Measurements from ENCODE around the gene ANKRD10. TPM values are rescaled to one million over a fixed set of nuclear protein-coding genes. Genes with fewer than 3 reads are reported as not detected.

Gene ANKRD10
- total RNA-seq, 2 experiments from 2014 or later, result 75.5 to 83.8 TPM

GRCh38 chr13:110950819-110951570 lies 36.1 kb upstream of the ANKRD10 start:
- Mint-ChIP-seq H3K27ac (no peak overlapping the region), H3K4me1 (ENCODE audit: low read depth) (no peaks in the 10 kb centered on the region)
- intact Hi-C loops (cut with DNase I, micrococcal nuclease), result no loop called here

GRCh38 chr13:110950356-110950755 lies 35.5 kb upstream of the ANKRD10 start:
- Mint-ChIP-seq H3K9me3 (no peaks in the 10 kb centered on the region), H3K4me3 (no peak overlapping the region), H3K27me3 (peaks cover 6% of the 10 kb centered on the region), H3K27ac (no peak overlapping the region), H3K36me3 (ENCODE audit: low read depth) (no peaks in the 10 kb centered on the region), H3K4me1 (ENCODE audit: low read depth) (no peaks in the 10 kb centered on the region)
- Histone ChIP-seq H3K9me3 (ENCODE audit: control insufficient read depth in 1 of 2, insufficient read depth in 1 of 2, low read length in 2 of 2) (no peaks in the 10 kb centered on the region), H3K27me3 (ENCODE audit: control insufficient read depth in 1 of 2, insufficient read depth in 2 of 2, low read length in 2 of 2) (peaks cover 0 to 5% of the 10 kb centered on the region in 2 experiments), H3K4me3 (ENCODE audit: low read length) (no peak overlapping the region), H3K36me3 (ENCODE audit: insufficient read depth, low read length) (no peaks in the 10 kb centered on the region), H3K27ac (ENCODE audit: low read depth in 1 of 2, low read length in 2 of 2) (no peak overlapping the region), H3K4me1 (ENCODE audit: insufficient read depth, low read length) (no peaks in the 10 kb centered on the region)
- no peak for TF ChIP-seq CTCF (IDR thresholded peaks at IDR 0.05)
- ChIA-PET POLR2A (no interaction called here), CTCF (no interaction called here)
- DNase-seq (no peak), ATAC-seq (ENCODE audit: poor library complexity) (no peak)
- intact Hi-C loops (cut with DNase I, micrococcal nuclease), result no loop called here

More at GRCh38 chr13:110950819-110951570, 36.1 kb upstream of the ANKRD10 start:
- no peak overlapping the region for H3K4me3 Mint-ChIP-seq
- DNase-seq (no peak), ATAC-seq (ENCODE audit: poor library complexity) (no peak)
- CTCF ChIA-PET, result no interaction called here
- no peaks in the 10 kb centered on the region for H3K36me3 ChIP-seq (ENCODE audit: insufficient read depth, low read length)
- peaks cover 0 to 5% of the 10 kb centered on the region in 2 experiments for H3K27me3 ChIP-seq (ENCODE audit: control insufficient read depth in 1 of 2, insufficient read depth in 2 of 2, low read length in 2 of 2)
- no peak for TF ChIP-seq CTCF (IDR thresholded peaks at IDR 0.05)
- H3K27ac ChIP-seq (ENCODE audit: low read depth in 1 of 2, low read length in 2 of 2), result no peak overlapping the region
- H3K36me3 Mint-ChIP-seq (ENCODE audit: low read depth), result no peaks in the 10 kb centered on the region
- no peaks in the 10 kb centered on the region for H3K9me3 ChIP-seq (ENCODE audit: control insufficient read depth in 1 of 2, insufficient read depth in 1 of 2, low read length in 2 of 2)
- peaks cover 6% of the 10 kb centered on the region for H3K27me3 Mint-ChIP-seq
- no peak overlapping the region for H3K4me3 ChIP-seq (ENCODE audit: low read length)
- H3K9me3 Mint-ChIP-seq, result no peaks in the 10 kb centered on the region
- POLR2A ChIA-PET, result no interaction called here
- no peaks in the 10 kb centered on the region for H3K4me1 ChIP-seq (ENCODE audit: insufficient read depth, low read length)

GRCh38 chr13:110949628-110950027 lies 34.8 kb upstream of the ANKRD10 start:
- no peak overlapping the region for H3K27ac Mint-ChIP-seq
- no peak overlapping the region for H3K4me3 Mint-ChIP-seq
- no peak for DNase-seq
- H3K9me3 ChIP-seq (ENCODE audit: control insufficient read depth in 1 of 2, insufficient read depth in 1 of 2, low read length in 2 of 2), result no peaks in the 10 kb centered on the region
- CTCF ChIA-PET, result no interaction called here
- TF ChIP-seq CTCF (IDR thresholded peaks at IDR 0.05), result no peak
- ATAC-seq (ENCODE audit: poor library complexity), result no peak
- H3K27me3 ChIP-seq (ENCODE audit: control insufficient read depth in 1 of 2, insufficient read depth in 2 of 2, low read length in 2 of 2), result peaks cover 0 to 5% of the 10 kb centered on the region in 2 experiments
- H3K4me3 ChIP-seq (ENCODE audit: low read length), result no peak overlapping the region
- H3K36me3 ChIP-seq (ENCODE audit: insufficient read depth, low read length), result no peaks in the 10 kb centered on the region
- POLR2A ChIA-PET, result no interaction called here
- no peak overlapping the region for H3K27ac ChIP-seq (ENCODE audit: low read depth in 1 of 2, low read length in 2 of 2)
- intact Hi-C loops (cut with DNase I, micrococcal nuclease), result loop anchor here in 1 of 2 experiments (1.0 kb wide), 1 partner anchor 12 kb away; no protein-coding TSS in a partner anchor
- no peaks in the 10 kb centered on the region for H3K9me3 Mint-ChIP-seq
- H3K36me3 Mint-ChIP-seq (ENCODE audit: low read depth), result no peaks in the 10 kb centered on the region
- peaks cover 6% of the 10 kb centered on the region for H3K27me3 Mint-ChIP-seq
- no peaks in the 10 kb centered on the region for H3K4me1 Mint-ChIP-seq (ENCODE audit: low read depth)
- no peaks in the 10 kb centered on the region for H3K4me1 ChIP-seq (ENCODE audit: insufficient read depth, low read length)

Measured in CD4-positive, alpha-beta T cell (primary cell).